Activated B cell treated with CpG ODN at 0.5 μM for 24 hours (primary cell): ENCODE results near the gene MTARC1. TPM values are rescaled to one million over a fixed set of nuclear protein-coding genes. Genes with fewer than 3 reads are reported as not detected.

Experiments
- ATAC-seq: fragments of 200-7000 bp; cut with Tn5 transposase; one replicate; pipeline ENCODE4 v1.10.0; 2021; ENCODE audit warnings: low read depth, mild to moderate bottlenecking, moderate library complexity
- CTCF ChIA-PET: fragments of 350-600 bp; sonication (Branson Sonifier 250); formaldehyde crosslinking; loops from one replicate; lab custom pipeline; 2021; ENCODE audit warnings: antibody characterized with exemption; lab: Charles Lee
- POLR2A ChIA-PET: fragments of 350-600 bp; sonication (Branson Sonifier 250); formaldehyde crosslinking; loops from one replicate; lab custom pipeline; 2021; ENCODE audit warnings: antibody characterized with exemption; lab: Charles Lee
- DNase-seq: peaks from one replicate; pipeline ENCODE4 v3.0.0; 2022
- H3K27ac Mint-ChIP-seq: one replicate; pipeline ENCODE4 v1.8.0; 2020; ENCODE audit warnings: mixed read lengths
- H3K27me3 Mint-ChIP-seq: one replicate; pipeline ENCODE4 v1.8.0; 2021; ENCODE audit warnings: mixed read lengths
- H3K36me3 Mint-ChIP-seq: one replicate; pipeline ENCODE4 v1.8.0; 2021; ENCODE audit warnings: low read depth, mixed read lengths
- H3K4me1 Mint-ChIP-seq: one replicate; pipeline ENCODE4 v1.8.0; 2021; ENCODE audit warnings: mixed read lengths
- H3K4me3 Mint-ChIP-seq: one replicate; pipeline ENCODE4 v1.8.0; 2020; ENCODE audit warnings: mild to moderate bottlenecking, mixed read lengths
- H3K9me3 Mint-ChIP-seq: one replicate; pipeline ENCODE4 v1.8.0; 2020; ENCODE audit warnings: mixed read lengths
- CTCF ChIP-seq: fragments of 200-600 bp; IDR thresholded peaks from one replicate; pipeline ENCODE4 v1.8.0; 2022; ENCODE audit warnings: antibody characterized with exemption, mild to moderate bottlenecking
- intact Hi-C: fragments of 100-400 bp; cut with micrococcal nuclease; formaldehyde crosslinking; loops from one replicate; pipeline ENCODE4 v1.15.1; 2024
- total RNA-seq: library from RNA; stranded (reverse); gene quantifications from 2 replicates; pipeline ENCODE4 v1.2.3, GENCODE V29; 2022

MTARC1 gene
- total RNA-seq, 1 donor from 2014 or later: 2.2 TPM

- ChIA-PET POLR2A (no interaction called here), CTCF (no interaction called here)
- Mint-ChIP-seq H3K27me3 (peaks cover 7% of the 10 kb centered on the region), H3K27ac (no peak overlapping the region), H3K36me3 (no peaks in the 10 kb centered on the region), H3K9me3 (peaks cover 4% of the 10 kb centered on the region), H3K4me1 (peaks cover 4% of the 10 kb centered on the region), H3K4me3 (no peak overlapping the region)
- DNase-seq (no peak), ATAC-seq (no peak)
- intact Hi-C loops: no loop called here
- TF ChIP-seq CTCF: no peak
Measured at GRCh38 chr1:220791285-220791684, 4.6 kb downstream of the MTARC1 start.

DNA sequence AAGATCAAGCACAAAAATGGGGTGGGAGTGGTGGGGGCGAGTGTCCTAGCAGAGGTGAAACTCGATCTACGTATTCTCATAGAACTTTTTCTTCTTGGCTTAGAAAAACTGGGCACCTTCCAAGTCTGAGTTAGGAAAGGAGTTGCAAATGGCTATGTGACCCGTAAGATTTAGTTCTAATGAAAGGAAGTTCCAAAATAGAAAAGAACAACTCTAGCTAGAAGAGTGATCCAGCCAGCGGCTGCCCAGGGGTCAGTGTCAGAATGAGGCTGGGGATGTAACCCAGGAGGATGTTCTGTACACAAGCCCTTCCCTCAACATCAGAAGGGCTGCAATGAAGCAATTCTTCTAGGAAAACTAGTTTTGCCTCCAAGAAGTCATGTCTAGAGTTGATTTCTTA is 5.2 kb downstream of the MTARC1 start:
- no peak overlapping the region for H3K4me3 Mint-ChIP-seq
- ChIA-PET CTCF (no interaction called here), POLR2A (no interaction called here)
- DNase-seq: no peak
- intact Hi-C loops: no loop called here
- H3K4me1 Mint-ChIP-seq: peaks cover 2% of the 10 kb centered on the region
- H3K36me3 Mint-ChIP-seq: no peaks in the 10 kb centered on the region
- peaks cover 4% of the 10 kb centered on the region for H3K9me3 Mint-ChIP-seq
- peaks cover 7% of the 10 kb centered on the region for H3K27me3 Mint-ChIP-seq
- H3K27ac Mint-ChIP-seq: no peak overlapping the region
- no peak for ATAC-seq
- TF ChIP-seq CTCF: no peak

- Mint-ChIP-seq H3K4me3 (no peak overlapping the region), H3K9me3 (no peaks in the 10 kb centered on the region), H3K4me1 (no peaks in the 10 kb centered on the region), H3K27ac (no peak overlapping the region), H3K27me3 (no peaks in the 10 kb centered on the region), H3K36me3 (no peaks in the 10 kb centered on the region)
- TF ChIP-seq CTCF: no peak
- CTCF ChIA-PET: no interaction called here
- DNase-seq (no peak), ATAC-seq (no peak)
- intact Hi-C loops: no loop called here
- POLR2A ChIA-PET: interaction anchor here (0.6 kb wide), 1 partner anchor 1385 kb away, joined by 3 read pairs; no protein-coding TSS in a partner anchor
Measured at GRCh38 chr1:220796530-220796929, 9.8 kb downstream of the MTARC1 start.

DNA sequence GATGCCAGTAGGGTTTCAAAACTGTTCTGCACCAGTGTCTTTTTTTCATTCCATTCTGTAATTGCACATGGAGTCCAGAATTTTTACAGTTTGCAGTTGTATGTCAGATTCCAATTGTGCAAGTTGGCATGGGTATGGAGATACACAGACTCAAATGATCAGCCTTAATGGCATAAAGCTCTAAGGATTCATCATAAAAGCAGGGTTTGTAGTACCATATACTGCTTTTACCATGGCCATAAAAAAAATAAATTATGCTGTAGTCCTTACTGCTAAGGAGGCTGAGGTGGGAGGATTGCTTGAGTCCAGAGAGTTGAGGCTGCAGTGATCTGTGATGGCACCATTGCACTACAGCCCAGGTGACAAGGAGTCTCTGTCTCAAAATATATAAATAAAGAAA is 10.3 kb downstream of the MTARC1 start:
- H3K27me3 Mint-ChIP-seq: no peaks in the 10 kb centered on the region
- ATAC-seq (no peak), DNase-seq (no peak)
- H3K4me1 Mint-ChIP-seq: no peaks in the 10 kb centered on the region
- ChIA-PET POLR2A (interaction anchor here (0.6 kb wide), 1 partner anchor 1384 kb away, joined by 3 read pairs; no protein-coding TSS in a partner anchor), CTCF (no interaction called here)
- H3K4me3 Mint-ChIP-seq: no peak overlapping the region
- intact Hi-C loops: no loop called here
- no peak for TF ChIP-seq CTCF
- no peak overlapping the region for H3K27ac Mint-ChIP-seq
- H3K9me3 Mint-ChIP-seq: no peaks in the 10 kb centered on the region
- no peaks in the 10 kb centered on the region for H3K36me3 Mint-ChIP-seq

DNA sequence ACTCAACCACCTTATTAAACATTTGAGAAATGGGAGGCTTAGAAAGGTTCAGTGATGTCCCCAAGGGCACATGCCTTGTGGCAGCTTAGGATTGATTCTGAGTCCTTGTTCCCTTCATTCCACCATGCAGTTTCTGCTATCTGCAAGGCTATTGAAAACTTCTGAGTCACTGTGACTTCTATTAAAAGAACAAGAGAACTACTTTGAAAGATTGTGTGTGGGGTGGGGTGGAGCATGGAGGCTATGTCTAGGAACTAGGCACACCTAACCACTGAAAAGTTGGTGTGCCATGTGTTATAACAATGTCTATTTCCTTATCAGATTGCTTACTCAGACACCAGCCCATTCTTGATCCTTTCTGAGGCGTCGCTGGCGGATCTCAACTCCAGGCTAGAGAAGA is 10.8 kb downstream of the MTARC1 start:
- Mint-ChIP-seq H3K4me3 (no peak overlapping the region), H3K27ac (no peak overlapping the region), H3K9me3 (no peaks in the 10 kb centered on the region), H3K36me3 (no peaks in the 10 kb centered on the region), H3K27me3 (no peaks in the 10 kb centered on the region), H3K4me1 (no peaks in the 10 kb centered on the region)
- DNase-seq: no peak
- ChIA-PET POLR2A (no interaction called here), CTCF (no interaction called here)
- intact Hi-C loops: no loop called here
- TF ChIP-seq CTCF: no peak
- no peak for ATAC-seq
